T-helper 2 cell treated with Interferon-gamma antibody and Interleukin-4, amounts not matched to agents 100 ng/mL and 5 ng/mL, for 36 hours (primary cell): Measurements from ENCODE around the gene CTNNA2. TPM values are rescaled to one million over a fixed set of nuclear protein-coding genes. Genes with fewer than 3 reads are reported as not detected.

Source experiments
- intact Hi-C: fragments of 100-400 bp; cut with micrococcal nuclease; formaldehyde crosslinking; loops from one replicate; pipeline ENCODE4 v1.15.1; 2023
- total RNA-seq: library from RNA; stranded (reverse); gene quantifications from 2 replicates; pipeline ENCODE4 v1.2.3, GENCODE V29; 2022

The CTNNA2 gene
- total RNA-seq, 1 donor from 2014 or later = not detected

DNA sequence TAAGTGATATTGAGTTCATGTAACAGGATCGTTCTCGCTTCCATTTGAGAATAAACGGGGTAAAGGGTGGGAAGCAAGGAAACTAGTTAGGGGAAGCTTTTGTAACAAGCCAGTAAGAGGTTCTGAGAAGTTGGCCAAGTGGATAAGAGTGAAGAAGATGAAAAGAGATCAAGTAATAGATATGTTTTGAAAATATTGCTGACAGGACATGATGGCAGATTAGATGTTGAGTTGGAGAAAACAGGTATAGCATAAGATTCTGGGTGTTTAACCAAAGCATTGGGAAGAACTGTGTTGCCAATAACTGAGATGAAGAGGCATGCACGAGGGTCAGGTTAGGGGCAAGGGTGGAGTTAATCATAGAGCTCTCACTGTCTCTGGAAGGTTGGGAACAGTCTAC is 1121.7 kb downstream of the CTNNA2 start:
- intact Hi-C loops = no loop called here

DNA sequence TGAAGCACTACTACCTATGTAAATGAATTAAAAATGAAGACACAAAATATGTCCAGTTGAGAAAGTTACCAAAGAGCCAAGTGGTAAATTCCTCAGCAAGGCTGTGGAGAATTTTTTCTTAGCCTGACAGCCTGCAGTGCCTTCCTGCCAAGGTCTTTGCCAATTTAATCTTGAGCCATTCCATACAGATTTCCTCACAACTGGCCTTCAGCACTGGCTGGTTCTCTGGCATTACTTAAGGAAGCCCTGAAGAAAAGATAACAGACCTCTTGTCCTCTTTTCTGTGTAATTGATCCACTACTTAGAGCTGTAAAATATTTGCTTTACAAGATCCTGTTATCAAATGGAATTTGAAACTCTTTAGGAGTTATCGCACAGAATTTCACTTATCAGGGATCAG is 1125.9 kb downstream of the CTNNA2 start:
- intact Hi-C loops = no loop called here

DNA sequence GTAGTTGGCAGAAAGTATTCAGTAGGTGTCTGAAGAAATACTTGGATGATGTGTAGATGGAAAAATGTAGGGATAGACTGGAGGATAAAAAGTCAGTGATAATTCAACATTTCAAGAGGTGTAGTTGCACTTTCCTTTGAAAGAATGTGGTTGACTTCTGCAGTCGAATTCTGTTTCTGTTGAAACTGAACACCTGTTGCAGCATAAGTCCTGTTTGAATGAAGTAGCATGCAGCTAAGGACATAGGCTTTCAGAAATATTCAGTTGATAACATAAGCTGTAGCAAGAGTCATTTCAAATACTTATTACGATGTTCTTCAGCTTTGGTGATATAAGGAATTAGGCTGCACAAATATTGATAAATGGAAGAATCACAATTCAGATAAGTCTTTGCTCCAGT is 1129.6 kb downstream of the CTNNA2 start:
- intact Hi-C loops = no loop called here

DNA sequence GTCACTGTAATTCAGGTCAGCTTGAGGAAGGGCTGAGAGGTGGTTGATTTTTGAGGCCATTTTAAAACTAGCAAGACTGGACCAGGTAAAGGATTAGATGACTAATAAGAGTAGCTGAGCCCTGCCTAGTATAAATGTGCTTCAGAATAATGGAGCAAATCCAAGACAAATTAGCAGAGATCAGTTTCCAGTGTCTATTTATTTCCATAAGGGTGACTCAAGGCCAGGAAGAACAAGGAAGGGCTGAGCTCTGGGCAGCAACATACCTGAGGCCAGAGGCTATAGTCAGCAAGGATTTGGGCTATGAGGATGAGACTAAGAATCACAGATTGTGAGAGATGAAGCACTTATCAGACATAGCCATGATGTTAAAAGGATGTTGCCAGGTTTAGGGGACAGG is 1130.7 kb downstream of the CTNNA2 start:
- intact Hi-C loops = no loop called here

DNA sequence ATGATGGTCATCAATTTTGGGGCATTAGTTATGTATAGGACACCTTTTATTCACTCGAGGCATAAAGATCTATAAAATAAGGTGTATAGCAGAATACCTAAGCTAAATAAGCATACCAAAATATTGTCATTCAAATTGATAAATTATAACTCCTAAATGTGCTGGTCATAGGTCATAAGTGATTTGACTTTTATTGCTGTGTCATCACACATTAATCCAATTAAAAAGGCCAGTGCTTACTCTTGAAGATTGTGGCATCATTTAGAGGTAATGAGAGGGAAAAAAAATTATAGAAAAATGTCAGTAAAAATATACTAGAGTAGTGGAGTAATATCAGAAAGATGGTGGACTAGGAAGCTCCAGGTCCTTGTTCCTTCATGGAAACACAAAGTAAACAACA is 1138.6 kb downstream of the CTNNA2 start:
- intact Hi-C loops = no loop called here

DNA sequence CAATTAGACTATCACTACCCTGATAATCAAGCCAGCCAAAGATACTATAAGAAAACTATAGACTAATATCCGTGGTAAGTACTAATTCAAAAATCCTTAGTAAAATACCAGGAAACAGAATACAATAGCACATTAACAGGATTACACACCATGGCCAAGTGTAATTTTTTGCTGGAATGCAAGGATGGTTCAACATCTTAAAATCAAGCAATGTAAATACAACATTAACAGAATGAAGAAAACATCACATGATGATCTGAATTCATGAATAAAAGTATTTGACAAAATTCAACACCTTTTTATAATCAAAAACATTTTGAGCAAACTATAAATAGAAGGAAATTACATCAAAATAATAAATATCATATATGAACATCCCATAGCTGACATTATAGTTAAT is 1142.4 kb downstream of the CTNNA2 start:
- intact Hi-C loops = no loop called here

DNA sequence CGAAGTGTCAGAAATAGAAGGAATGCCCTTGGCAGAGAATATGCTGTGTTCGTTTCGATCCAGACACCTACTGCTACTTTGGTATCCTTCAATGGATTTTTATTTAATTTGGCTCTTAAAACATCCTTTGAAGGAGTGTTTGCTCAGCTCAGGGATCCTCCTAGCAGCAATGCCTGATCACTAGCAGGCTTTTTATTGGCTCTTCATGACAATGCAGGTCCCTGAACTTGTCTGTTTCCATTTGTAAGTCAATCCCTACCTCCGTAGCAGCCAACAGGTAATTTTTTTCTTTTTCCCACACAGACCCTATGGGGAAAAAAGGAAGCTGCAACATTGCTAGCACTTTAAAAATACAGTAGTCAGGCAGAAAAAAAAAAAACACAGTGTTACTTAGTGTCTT is 1157.9 kb downstream of the CTNNA2 start:
- intact Hi-C loops = no loop called here

DNA sequence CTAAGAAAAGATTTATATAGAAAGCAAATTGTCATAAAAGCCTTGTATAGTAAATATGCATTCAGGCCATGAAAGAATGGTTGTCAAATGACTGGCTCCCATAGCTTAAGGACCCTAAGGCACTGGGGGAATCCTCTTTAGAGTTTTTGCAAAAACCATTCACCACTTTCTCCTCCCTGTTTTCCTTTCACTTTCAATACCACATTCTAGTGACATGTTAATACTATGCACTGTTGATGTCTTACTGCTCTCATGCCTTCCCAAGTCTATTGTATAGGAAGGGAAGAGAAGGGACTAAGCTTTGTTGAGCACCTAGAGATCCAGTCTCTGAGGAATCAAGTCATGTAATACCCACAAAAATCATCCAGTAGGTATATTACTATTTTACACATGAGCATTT is 1174.7 kb downstream of the CTNNA2 start:
- intact Hi-C loops = no loop called here

DNA sequence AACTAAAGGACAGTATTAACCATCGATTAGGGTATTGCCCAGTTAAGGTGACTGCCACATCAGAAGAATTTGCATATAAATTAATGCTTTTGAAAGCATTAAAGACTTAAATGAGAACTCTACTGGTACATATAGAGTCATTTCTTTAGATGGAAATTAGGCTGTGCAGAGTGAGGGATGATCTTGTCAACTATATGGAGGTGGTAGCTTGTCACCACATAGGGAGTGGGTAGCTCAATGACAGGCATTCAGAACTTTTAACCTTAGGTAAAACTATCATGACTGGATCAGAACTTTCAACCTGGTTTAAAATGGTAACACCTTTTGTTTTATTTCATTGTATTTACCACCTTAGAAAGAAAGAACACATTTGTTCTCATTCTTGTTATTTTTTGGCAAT is 1176.3 kb downstream of the CTNNA2 start:
- intact Hi-C loops = no loop called here
